ENCODE measurements around the gene CALML4.

GRCh38 chr15:68249058-68249713 is 44.1 kb upstream of the CALML4 start:
- TF ChIP-seq POLR2A (IDR thresholded peaks at IDR 0.05; ENCODE audit: extremely low read depth, insufficient read length) (no peak), CTCF (IDR thresholded peaks at IDR 0.05; ENCODE audit: low read depth, low read length) (no peak), MAX (IDR thresholded peaks at IDR 0.05; ENCODE audit: low read depth, low read length) (no peak)
